Measurements from ENCODE around the gene LMNTD2. TPM values are rescaled to one million over a fixed set of nuclear protein-coding genes. Genes with fewer than 3 reads are reported as not detected.

The LMNTD2 gene
- total RNA-seq, 2 donors from 2014 or later, result 8.5 to 13.3 TPM

- Histone ChIP-seq H3K27ac (ENCODE audit: low read depth, low read length) (no peak overlapping the region), H3K4me3 (ENCODE audit: low read length) (no peak overlapping the region), H3K9me3 (ENCODE audit: control insufficient read depth, low read length) (no peaks in the 10 kb centered on the region), H3K27me3 (ENCODE audit: control insufficient read depth, insufficient read depth, low read length, poor library complexity, severe bottlenecking) (no peaks in the 10 kb centered on the region), H3K36me3 (ENCODE audit: control insufficient read depth, insufficient read depth, low read length) (peaks cover 70% of the 10 kb centered on the region), H3K9ac (ENCODE audit: extremely low read depth, low read length, poor library complexity, severe bottlenecking) (no peak overlapping the region), H3K4me1 (ENCODE audit: control insufficient read depth, insufficient read depth, low read length) (no peaks in the 10 kb centered on the region)
- Mint-ChIP-seq H3K36me3 (ENCODE audit: low read depth) (peaks cover 49% of the 10 kb centered on the region), H3K9me3 (no peaks in the 10 kb centered on the region), H3K27me3 (ENCODE audit: insufficient read depth) (no peaks in the 10 kb centered on the region), H3K4me3 (no peak overlapping the region), H3K4me1 (no peaks in the 10 kb centered on the region), H3K27ac (no peak overlapping the region)
- TF ChIP-seq, protein P1, sequence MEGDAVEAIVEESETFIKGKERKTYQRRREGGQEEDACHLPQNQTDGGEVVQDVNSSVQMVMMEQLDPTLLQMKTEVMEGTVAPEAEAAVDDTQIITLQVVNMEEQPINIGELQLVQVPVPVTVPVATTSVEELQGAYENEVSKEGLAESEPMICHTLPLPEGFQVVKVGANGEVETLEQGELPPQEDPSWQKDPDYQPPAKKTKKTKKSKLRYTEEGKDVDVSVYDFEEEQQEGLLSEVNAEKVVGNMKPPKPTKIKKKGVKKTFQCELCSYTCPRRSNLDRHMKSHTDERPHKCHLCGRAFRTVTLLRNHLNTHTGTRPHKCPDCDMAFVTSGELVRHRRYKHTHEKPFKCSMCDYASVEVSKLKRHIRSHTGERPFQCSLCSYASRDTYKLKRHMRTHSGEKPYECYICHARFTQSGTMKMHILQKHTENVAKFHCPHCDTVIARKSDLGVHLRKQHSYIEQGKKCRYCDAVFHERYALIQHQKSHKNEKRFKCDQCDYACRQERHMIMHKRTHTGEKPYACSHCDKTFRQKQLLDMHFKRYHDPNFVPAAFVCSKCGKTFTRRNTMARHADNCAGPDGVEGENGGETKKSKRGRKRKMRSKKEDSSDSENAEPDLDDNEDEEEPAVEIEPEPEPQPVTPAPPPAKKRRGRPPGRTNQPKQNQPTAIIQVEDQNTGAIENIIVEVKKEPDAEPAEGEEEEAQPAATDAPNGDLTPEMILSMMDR (conservative IDR thresholded peaks at IDR 0.05), result no peak
- DNase-seq, result no peak
- 97% methylated on average over 29 to 45 of the region's 45 CpGs for WGBS, 2 experiments (ENCODE audit: insufficient coverage in 1 of 2, insufficient read length in 1 of 2)
Measured at GRCh38 chr11:607971-608659, 47.6 kb upstream of the LMNTD2 start.

GRCh38 chr11:607020-607780, 46.7 kb upstream of the LMNTD2 start:
- no peak overlapping the region for H3K9ac ChIP-seq (ENCODE audit: extremely low read depth, low read length, poor library complexity, severe bottlenecking)
- no peaks in the 10 kb centered on the region for H3K9me3 Mint-ChIP-seq
- H3K9me3 ChIP-seq (ENCODE audit: control insufficient read depth, low read length), result no peaks in the 10 kb centered on the region
- no peaks in the 10 kb centered on the region for H3K4me1 ChIP-seq (ENCODE audit: control insufficient read depth, insufficient read depth, low read length)
- TF ChIP-seq, protein P1 (conservative IDR thresholded peaks at IDR 0.05), result no peak
- H3K36me3 ChIP-seq (ENCODE audit: control insufficient read depth, insufficient read depth, low read length), result peaks cover 69% of the 10 kb centered on the region
- H3K27ac Mint-ChIP-seq, result no peak overlapping the region
- H3K36me3 Mint-ChIP-seq (ENCODE audit: low read depth), result peaks cover 52% of the 10 kb centered on the region
- 94 to 95% methylated on average over 17 to 35 of the region's 35 CpGs for WGBS, 2 experiments (ENCODE audit: insufficient coverage in 1 of 2, insufficient read length in 1 of 2)
- no peak overlapping the region for H3K27ac ChIP-seq (ENCODE audit: low read depth, low read length)
- no peaks in the 10 kb centered on the region for H3K27me3 Mint-ChIP-seq (ENCODE audit: insufficient read depth)
- DNase-seq, result no peak
- H3K4me3 ChIP-seq (ENCODE audit: low read length), result no peak overlapping the region
- H3K4me1 Mint-ChIP-seq, result no peaks in the 10 kb centered on the region
- no peaks in the 10 kb centered on the region for H3K27me3 ChIP-seq (ENCODE audit: control insufficient read depth, insufficient read depth, low read length, poor library complexity, severe bottlenecking)
- no peak overlapping the region for H3K4me3 Mint-ChIP-seq

DNA sequence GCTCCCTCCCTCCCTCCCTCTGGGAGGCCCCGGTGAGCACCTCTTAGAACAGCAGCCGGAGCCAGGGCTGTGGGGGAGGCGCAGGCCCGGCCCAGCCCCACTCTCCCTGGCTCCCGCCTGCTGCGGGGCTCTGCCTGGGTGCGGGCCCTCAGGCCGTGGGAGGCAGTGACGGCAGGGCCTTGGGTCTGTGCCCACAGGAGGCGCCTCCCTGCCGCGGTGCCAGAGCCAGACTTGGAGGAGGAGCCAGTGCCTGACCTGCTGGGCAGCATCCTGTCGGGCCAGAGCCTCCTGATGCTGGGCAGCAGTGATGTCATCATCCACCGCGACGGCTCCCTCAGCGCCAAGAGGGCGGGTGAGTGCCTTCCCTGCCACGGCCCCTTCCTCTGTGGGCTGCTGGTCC, 45.7 kb upstream of the LMNTD2 start:
- no peak overlapping the region for H3K4me3 ChIP-seq (ENCODE audit: low read length)
- H3K36me3 Mint-ChIP-seq (ENCODE audit: low read depth), result peaks cover 59% of the 10 kb centered on the region
- WGBS, 2 experiments (ENCODE audit: insufficient coverage in 1 of 2, insufficient read length in 1 of 2), result 94 to 96% methylated on average over 12 to 19 of the region's 19 CpGs
- H3K4me1 Mint-ChIP-seq, result no peaks in the 10 kb centered on the region
- no peaks in the 10 kb centered on the region for H3K9me3 Mint-ChIP-seq
- H3K36me3 ChIP-seq (ENCODE audit: control insufficient read depth, insufficient read depth, low read length), result peaks cover 69% of the 10 kb centered on the region
- H3K27ac Mint-ChIP-seq, result no peak overlapping the region
- H3K9me3 ChIP-seq (ENCODE audit: control insufficient read depth, low read length), result no peaks in the 10 kb centered on the region
- TF ChIP-seq, protein P1 (conservative IDR thresholded peaks at IDR 0.05), result no peak
- DNase-seq, result no peak
- H3K27ac ChIP-seq (ENCODE audit: low read depth, low read length), result no peak overlapping the region
- no peak overlapping the region for H3K9ac ChIP-seq (ENCODE audit: extremely low read depth, low read length, poor library complexity, severe bottlenecking)
- H3K27me3 ChIP-seq (ENCODE audit: control insufficient read depth, insufficient read depth, low read length, poor library complexity, severe bottlenecking), result no peaks in the 10 kb centered on the region
- H3K4me3 Mint-ChIP-seq, result no peak overlapping the region
- no peaks in the 10 kb centered on the region for H3K27me3 Mint-ChIP-seq (ENCODE audit: insufficient read depth)
- H3K4me1 ChIP-seq (ENCODE audit: control insufficient read depth, insufficient read depth, low read length), result no peaks in the 10 kb centered on the region

All from endodermal cell (in vitro differentiated cells).